H7 (cell line): Measurements from ENCODE around the gene ATOSA. TPM values are rescaled to one million over a fixed set of nuclear protein-coding genes. Genes with fewer than 3 reads are reported as not detected.

Experiments
- DNase-seq: peaks from one replicate; pipeline ENCODE4 v3.0.0; 2012
- H3K27me3 ChIP-seq: 2 replicates; pipeline ENCODE4 v1.6.0; 2011; ENCODE audit warnings: mild to moderate bottlenecking, low read length; ENCODE audit not compliant: control insufficient read depth, insufficient read depth
- H3K36me3 ChIP-seq: replicated peaks from 2 replicates; pipeline ENCODE4 v1.5.1; 2011; ENCODE audit warnings: low read length; ENCODE audit not compliant: control insufficient read depth, insufficient read depth
- H3K4me3 ChIP-seq: 2 replicates; pipeline ENCODE4 v1.5.1; 2011; ENCODE audit warnings: low read depth, mild to moderate bottlenecking, control low read depth, low read length, moderate library complexity; ENCODE audit not compliant: insufficient read depth
- total RNA-seq: library from RNA; depleted of rRNA; stranded (reverse); fragments of >200 nt; shearing (Covaris generic); gene quantifications from 2 replicates; pipeline ENCODE4 v1.2.3, GENCODE V29; 2014; rRNA removed

Gene ATOSA, protein sequence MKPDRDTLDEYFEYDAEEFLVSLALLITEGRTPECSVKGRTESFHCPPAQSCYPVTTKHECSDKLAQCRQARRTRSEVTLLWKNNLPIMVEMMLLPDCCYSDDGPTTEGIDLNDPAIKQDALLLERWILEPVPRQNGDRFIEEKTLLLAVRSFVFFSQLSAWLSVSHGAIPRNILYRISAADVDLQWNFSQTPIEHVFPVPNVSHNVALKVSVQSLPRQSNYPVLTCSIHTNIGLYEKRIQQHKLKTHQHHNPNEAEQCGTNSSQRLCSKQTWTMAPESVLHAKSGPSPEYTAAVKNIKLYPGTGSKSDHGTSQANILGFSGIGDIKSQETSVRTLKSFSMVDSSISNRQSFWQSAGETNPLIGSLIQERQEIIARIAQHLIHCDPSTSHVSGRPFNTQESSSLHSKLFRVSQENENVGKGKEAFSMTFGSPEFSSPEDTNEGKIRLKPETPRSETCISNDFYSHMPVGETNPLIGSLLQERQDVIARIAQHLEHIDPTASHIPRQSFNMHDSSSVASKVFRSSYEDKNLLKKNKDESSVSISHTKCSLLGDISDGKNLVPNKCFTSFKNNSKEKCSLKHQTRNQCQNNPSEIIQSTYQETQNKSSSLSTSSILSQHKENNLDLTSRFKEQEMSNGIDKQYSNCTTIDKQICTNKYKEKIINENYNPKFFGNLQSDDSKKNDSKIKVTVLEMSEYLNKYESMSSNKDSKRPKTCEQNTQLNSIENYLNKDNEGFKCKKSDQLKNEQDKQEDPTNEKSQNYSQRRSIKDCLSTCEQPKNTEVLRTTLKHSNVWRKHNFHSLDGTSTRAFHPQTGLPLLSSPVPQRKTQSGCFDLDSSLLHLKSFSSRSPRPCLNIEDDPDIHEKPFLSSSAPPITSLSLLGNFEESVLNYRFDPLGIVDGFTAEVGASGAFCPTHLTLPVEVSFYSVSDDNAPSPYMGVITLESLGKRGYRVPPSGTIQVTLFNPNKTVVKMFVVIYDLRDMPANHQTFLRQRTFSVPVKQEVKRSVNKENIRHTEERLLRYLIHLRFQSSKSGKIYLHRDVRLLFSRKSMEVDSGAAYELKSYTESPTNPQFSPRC
- total RNA-seq: 3.7 and 6.2 TPM in 2 replicates

DNA sequence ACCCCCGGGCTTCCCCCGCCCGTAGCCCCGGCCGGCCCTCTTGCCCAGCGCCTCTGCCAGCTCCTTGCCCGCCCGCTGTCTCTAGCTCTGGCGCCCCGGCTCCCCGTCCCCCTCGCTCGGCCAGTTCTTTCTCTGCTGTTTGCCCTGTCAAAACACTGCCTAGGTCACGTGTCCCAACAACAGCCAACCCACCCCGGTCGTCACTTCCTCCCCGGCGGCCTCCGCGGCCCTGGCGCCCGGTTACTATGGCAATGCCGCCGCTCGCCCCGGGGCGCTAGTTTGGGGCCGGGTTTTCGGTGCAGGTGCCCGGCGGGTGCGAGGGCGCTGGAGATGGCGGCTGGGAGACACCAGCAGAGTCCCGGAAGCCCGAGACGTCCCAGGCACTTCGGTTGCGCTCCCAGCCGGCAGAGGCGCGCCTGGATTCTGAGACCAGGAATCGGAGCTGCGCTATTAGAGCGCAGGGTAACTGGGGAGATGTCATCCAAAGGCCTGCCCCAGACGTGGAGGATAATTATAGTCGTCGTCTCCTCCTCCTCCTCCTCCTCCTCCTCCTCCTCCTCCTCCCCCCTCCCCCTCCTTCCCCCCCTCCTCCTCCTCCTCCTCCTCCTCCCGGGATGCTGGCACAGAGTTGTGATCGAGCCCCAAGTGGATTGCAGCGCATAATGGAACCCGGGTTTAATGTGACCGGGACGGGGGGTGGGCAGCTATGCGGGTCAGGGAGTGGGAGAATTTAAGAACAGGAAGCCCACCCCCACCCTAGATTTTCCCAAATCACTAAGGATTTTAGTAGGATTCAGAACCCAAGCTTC lies at the start of gene ATOSA:
ATOSA (minus strand) TSS at position 157 of the 809 bp plus-strand sequence. CDS start 1,367 bp downstream, outside the sequence.
- H3K4me3 ChIP-seq: peak within 1 kb of the TSS; percentile 82
- no peaks in the 10 kb centered on the region; the same call in 1 of the 2 replicates for H3K27me3 ChIP-seq
- DNase-seq: peak; percentile 94
- no peaks in the 10 kb centered on the region for H3K36me3 ChIP-seq

DNA sequence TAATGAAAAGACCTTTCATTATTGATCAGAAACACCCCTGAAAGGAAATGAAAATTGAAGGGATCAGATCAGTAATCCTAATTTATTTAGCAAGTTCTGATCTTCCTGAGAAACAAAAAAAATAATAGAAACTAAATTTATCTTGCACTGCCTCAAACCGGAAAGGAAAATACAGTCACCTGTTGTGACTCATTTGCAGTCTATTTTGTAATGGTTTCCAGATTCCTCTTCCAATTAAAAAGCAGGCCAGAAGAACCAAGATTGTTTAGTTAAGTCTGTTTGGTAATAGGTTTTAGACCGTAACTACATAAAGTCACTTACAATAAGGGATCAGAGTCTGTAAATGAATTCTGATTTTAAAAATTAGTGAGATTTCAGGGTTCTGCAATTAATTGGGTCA lies 49.7 kb upstream of the ATOSA start:
- Histone ChIP-seq H3K4me3 (no peak overlapping the region), H3K27me3 (no peaks in the 10 kb centered on the region), H3K36me3 (no peaks in the 10 kb centered on the region)
- DNase-seq: no peak

DNA sequence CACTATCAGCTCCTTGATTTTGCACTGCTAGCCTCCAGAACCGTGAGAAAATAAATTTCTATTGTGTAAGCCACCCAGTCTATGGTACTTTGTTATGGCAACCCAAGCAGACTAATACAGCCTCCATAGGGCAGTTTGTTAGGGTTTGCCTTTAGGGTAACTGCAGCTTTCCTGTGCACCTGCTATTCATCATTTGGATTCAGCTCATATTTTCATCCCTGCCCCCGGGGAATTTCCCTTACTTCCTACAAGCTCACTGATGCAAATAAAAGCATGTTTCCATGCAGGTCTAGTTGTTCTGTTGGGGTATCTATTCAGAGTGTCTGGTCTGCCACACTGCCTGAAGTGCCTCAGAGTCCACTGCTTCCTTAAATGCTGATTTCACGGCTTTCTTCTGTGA lies 48.6 kb upstream of the ATOSA start:
- Histone ChIP-seq H3K4me3 (no peak overlapping the region), H3K27me3 (no peaks in the 10 kb centered on the region), H3K36me3 (no peaks in the 10 kb centered on the region)
- no peak for DNase-seq

DNA sequence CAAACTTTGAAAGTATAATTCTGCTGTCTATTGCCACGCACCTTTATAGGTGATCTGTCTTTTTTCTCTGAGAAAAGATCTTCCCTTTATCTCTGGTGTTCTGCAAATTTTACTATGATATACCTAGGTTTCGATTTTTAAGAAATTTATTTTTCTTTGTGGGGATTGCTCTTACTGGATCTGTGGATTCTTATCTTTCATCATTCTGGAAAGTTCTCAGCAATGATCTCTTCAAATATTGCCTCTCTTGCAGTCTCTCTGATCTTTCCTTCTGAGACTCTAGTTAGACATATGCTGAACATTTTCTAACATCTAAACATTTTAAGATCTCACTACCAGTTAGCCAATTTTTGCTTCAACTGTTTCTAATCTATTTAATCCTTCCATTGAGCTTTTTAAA lies 47.0 kb upstream of the ATOSA start:
- DNase-seq: no peak
- no peaks in the 10 kb centered on the region for H3K27me3 ChIP-seq
- H3K36me3 ChIP-seq: no peaks in the 10 kb centered on the region
- H3K4me3 ChIP-seq: no peak overlapping the region

- H3K36me3 ChIP-seq: no peaks in the 10 kb centered on the region
- H3K27me3 ChIP-seq: no peaks in the 10 kb centered on the region
- H3K4me3 ChIP-seq: no peak overlapping the region
- no peak for DNase-seq
Measured at GRCh38 chr15:52718551-52718950, 39.4 kb upstream of the ATOSA start.

- DNase-seq: no peak
- no peak overlapping the region for H3K4me3 ChIP-seq
- H3K36me3 ChIP-seq: no peaks in the 10 kb centered on the region
- H3K27me3 ChIP-seq: no peaks in the 10 kb centered on the region
Measured at GRCh38 chr15:52717924-52718323, 38.7 kb upstream of the ATOSA start.

- no peaks in the 10 kb centered on the region for H3K27me3 ChIP-seq
- no peak overlapping the region for H3K4me3 ChIP-seq
- H3K36me3 ChIP-seq: no peaks in the 10 kb centered on the region
- DNase-seq: no peak
Measured at GRCh38 chr15:52717481-52717880, 38.3 kb upstream of the ATOSA start.

- H3K27me3 ChIP-seq: no peaks in the 10 kb centered on the region
- no peaks in the 10 kb centered on the region for H3K36me3 ChIP-seq
- DNase-seq: no peak
- no peak overlapping the region for H3K4me3 ChIP-seq
Measured at GRCh38 chr15:52716536-52716935, 37.3 kb upstream of the ATOSA start.

- DNase-seq: no peak
- Histone ChIP-seq H3K4me3 (no peak overlapping the region), H3K36me3 (no peaks in the 10 kb centered on the region), H3K27me3 (no peaks in the 10 kb centered on the region)
Measured at GRCh38 chr15:52715411-52715810, 36.2 kb upstream of the ATOSA start.

- no peaks in the 10 kb centered on the region for H3K36me3 ChIP-seq
- no peaks in the 10 kb centered on the region for H3K27me3 ChIP-seq
- no peak for DNase-seq
- H3K4me3 ChIP-seq: no peak overlapping the region
Measured at GRCh38 chr15:52714968-52715367, 35.8 kb upstream of the ATOSA start.

- H3K4me3 ChIP-seq: no peak overlapping the region
- no peaks in the 10 kb centered on the region for H3K36me3 ChIP-seq
- H3K27me3 ChIP-seq: no peaks in the 10 kb centered on the region
- DNase-seq: no peak
Measured at GRCh38 chr15:52710708-52711389, 31.7 kb upstream of the ATOSA start.

- no peaks in the 10 kb centered on the region for H3K27me3 ChIP-seq
- no peak overlapping the region for H3K4me3 ChIP-seq
- DNase-seq: no peak
- H3K36me3 ChIP-seq: no peaks in the 10 kb centered on the region
Measured at GRCh38 chr15:52710050-52710707, 31.0 kb upstream of the ATOSA start.
